A673 (cell line): ENCODE data around the gene TPSD1. TPM values are rescaled to one million over a fixed set of nuclear protein-coding genes. Genes with fewer than 3 reads are reported as not detected.

Experiments
- BruUV-seq: library from RNA; stranded (reverse); fragments of 400-500 nt; replicated peaks from 2 replicates; lab custom pipeline; 2021; lab: Mats Ljungman, UMichigan
- CTCF ChIA-PET: fragments of 300-600 bp; sonication (Branson Sonifier 250); formaldehyde crosslinking; loops from one replicate; lab custom pipeline; 2022; ENCODE audit warnings: antibody characterized with exemption; lab: Charles Lee
- POLR2A ChIA-PET: fragments of 300-600 bp; sonication (Branson Sonifier 250); formaldehyde crosslinking; loops from one replicate; lab custom pipeline; 2022; ENCODE audit warnings: antibody characterized with exemption; ENCODE audit not compliant: low non-redundant PET; lab: Charles Lee
- DNase-seq: peaks from one replicate; pipeline ENCODE4 v3.0.0-alpha.2; 2015; ENCODE audit warnings: low spot score
- H3K27ac ChIP-seq: fragments of 200-600 bp; sonication (generic); 2 replicates; pipeline ENCODE4 v1.5.1; 2016; ENCODE audit warnings: mixed run types, low read depth, mild to moderate bottlenecking, mixed read lengths, antibody characterized with exemption, low read length; ENCODE audit not compliant: poor library complexity, severe bottlenecking
- H3K27me3 ChIP-seq: fragments of 200-600 bp; sonication (generic); replicated peaks from 2 replicates; pipeline ENCODE4 v1.6.1; 2017; ENCODE audit warnings: mixed run types, low read depth, mild to moderate bottlenecking, mixed read lengths, antibody characterized with exemption, low read length; ENCODE audit not compliant: insufficient read depth, poor library complexity
- H3K36me3 ChIP-seq: fragments of 200-600 bp; sonication (generic); 2 replicates; pipeline ENCODE4 v1.6.1; 2016; ENCODE audit warnings: mixed run types, mild to moderate bottlenecking, mixed read lengths, antibody characterized with exemption, low read length; ENCODE audit not compliant: insufficient read depth, poor library complexity, severe bottlenecking
- H3K4me1 ChIP-seq: fragments of 200-600 bp; sonication (generic); 2 replicates; pipeline ENCODE4 v1.6.1; 2017; ENCODE audit warnings: mixed run types, mild to moderate bottlenecking, mixed read lengths, antibody characterized with exemption, low read length; ENCODE audit not compliant: insufficient read depth, poor library complexity, severe bottlenecking
- H3K4me3 ChIP-seq: fragments of 200-600 bp; sonication (generic); 2 replicates; pipeline ENCODE4 v1.5.1; 2016; ENCODE audit warnings: low read depth, mixed run types, mild to moderate bottlenecking, mixed read lengths, low read length; ENCODE audit not compliant: poor library complexity, severe bottlenecking
- H3K9me3 ChIP-seq: fragments of 200-600 bp; sonication (generic); 2 replicates; pipeline ENCODE4 v1.6.1; 2016; ENCODE audit warnings: mixed run types, low read depth, mild to moderate bottlenecking, mixed read lengths, antibody characterized with exemption, low read length; ENCODE audit not compliant: poor library complexity, severe bottlenecking
- EZH2 ChIP-seq: fragments of 200-600 bp; sonication (generic); IDR thresholded peaks from 2 replicates; pipeline ENCODE4 v1.6.1; 2017; ENCODE audit warnings: borderline replicate concordance, low read depth, mild to moderate bottlenecking, mixed read lengths, antibody characterized with exemption, low read length; ENCODE audit not compliant: poor library complexity, severe bottlenecking
- intact Hi-C: fragments of 100-400 bp; cut with micrococcal nuclease; formaldehyde crosslinking; loops from one replicate; pipeline ENCODE4 v1.10.0; 2022; ENCODE audit not compliant: unreplicated experiment
- total RNA-seq: library from RNA; stranded (reverse); gene quantifications from 2 replicates; pipeline ENCODE4 v1.2.3, GENCODE V29; 2021
- TF ChIP-seq, protein P1 (sequence below): fragments of 300-800, 200-600 bp; sonication (generic); conservative IDR thresholded peaks from 2 replicates; pipeline ENCODE4 v1.5.1; 2017; ENCODE audit warnings: low read depth, mild to moderate bottlenecking, antibody characterized with exemption, low read length, moderate library complexity, mixed read lengths

TPSD1 gene
- total RNA-seq, 1 experiment from 2014 or later: 2.3 TPM

DNA sequence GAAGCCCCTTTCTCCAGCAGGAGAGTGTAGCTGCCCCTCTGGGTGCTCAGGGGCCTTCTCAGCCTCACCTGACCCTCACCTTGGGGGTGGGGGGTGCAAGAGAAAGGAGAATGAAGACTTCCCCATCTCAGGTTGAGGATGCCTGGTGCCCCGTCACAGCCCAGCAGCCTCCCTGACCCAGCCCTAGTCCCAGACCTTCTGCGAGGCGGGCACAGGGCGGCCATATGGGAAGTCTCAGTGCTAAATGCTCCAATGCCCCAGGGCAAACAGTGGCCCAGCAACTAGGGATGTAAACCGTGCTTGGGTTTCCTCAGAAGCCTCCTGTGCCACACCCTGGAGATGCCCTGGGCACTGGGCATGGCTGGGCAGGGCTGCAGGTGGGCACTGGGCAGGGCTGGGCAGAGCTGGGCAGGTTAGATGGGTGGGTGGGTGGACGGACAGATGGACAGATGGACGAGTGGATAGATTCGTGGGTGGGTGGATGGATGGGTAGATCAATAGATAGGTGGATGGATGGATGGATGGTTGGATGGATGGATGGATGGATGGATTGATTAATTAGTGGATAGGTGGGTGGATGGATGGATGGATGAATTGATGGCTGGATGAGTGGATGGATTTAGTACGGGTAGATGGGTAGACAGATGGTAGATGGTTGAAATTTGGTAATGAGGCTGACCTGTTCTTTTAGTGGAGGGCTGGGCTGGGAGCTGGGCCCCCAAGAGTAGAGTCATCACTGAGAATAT is 16.8 kb downstream of the TPSD1 start:
- intact Hi-C loops: no loop called here
- Histone ChIP-seq H3K27me3 (no peaks in the 10 kb centered on the region), H3K27ac (no peak overlapping the region), H3K9me3 (no peaks in the 10 kb centered on the region), H3K4me3 (no peak overlapping the region), H3K4me1 (peaks cover 17% of the 10 kb centered on the region), H3K36me3 (no peaks in the 10 kb centered on the region)
- ChIA-PET POLR2A (no interaction called here), CTCF (no interaction called here)
- TF ChIP-seq, protein P1, sequence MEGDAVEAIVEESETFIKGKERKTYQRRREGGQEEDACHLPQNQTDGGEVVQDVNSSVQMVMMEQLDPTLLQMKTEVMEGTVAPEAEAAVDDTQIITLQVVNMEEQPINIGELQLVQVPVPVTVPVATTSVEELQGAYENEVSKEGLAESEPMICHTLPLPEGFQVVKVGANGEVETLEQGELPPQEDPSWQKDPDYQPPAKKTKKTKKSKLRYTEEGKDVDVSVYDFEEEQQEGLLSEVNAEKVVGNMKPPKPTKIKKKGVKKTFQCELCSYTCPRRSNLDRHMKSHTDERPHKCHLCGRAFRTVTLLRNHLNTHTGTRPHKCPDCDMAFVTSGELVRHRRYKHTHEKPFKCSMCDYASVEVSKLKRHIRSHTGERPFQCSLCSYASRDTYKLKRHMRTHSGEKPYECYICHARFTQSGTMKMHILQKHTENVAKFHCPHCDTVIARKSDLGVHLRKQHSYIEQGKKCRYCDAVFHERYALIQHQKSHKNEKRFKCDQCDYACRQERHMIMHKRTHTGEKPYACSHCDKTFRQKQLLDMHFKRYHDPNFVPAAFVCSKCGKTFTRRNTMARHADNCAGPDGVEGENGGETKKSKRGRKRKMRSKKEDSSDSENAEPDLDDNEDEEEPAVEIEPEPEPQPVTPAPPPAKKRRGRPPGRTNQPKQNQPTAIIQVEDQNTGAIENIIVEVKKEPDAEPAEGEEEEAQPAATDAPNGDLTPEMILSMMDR: no peak
- TF ChIP-seq EZH2: no peak
- no peak for DNase-seq
- BruUV-seq: no TSS peak

DNA sequence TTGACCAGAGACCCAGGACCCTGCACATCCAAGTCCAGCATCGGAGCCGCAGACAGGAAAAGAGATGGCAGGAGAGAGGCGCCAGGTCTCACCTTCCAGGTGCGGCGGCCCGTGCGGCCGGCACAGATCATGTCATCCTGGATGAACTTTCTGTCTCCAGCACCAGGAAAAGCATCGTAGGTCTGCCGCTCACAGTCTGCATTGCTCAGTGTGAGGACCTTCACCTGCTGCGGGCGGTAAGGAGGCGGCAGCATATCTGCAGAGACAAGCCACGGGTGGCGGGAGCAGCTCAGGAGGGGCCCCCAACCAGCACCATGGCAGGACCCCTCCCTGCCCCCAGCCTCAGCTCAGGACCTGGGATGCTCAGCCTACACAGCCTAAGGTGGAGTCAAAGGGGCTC is 17.9 kb downstream of the TPSD1 start:
- Histone ChIP-seq H3K27me3 (no peaks in the 10 kb centered on the region), H3K4me3 (no peak overlapping the region), H3K9me3 (no peaks in the 10 kb centered on the region), H3K4me1 (peaks cover 25% of the 10 kb centered on the region), H3K27ac (no peak overlapping the region), H3K36me3 (no peaks in the 10 kb centered on the region)
- POLR2A ChIA-PET: no interaction called here
- intact Hi-C loops: no loop called here
- no peak for TF ChIP-seq EZH2
- TF ChIP-seq, protein P1: no peak
- CTCF ChIA-PET: no interaction called here
- no peak for DNase-seq
- no TSS peak for BruUV-seq

DNA sequence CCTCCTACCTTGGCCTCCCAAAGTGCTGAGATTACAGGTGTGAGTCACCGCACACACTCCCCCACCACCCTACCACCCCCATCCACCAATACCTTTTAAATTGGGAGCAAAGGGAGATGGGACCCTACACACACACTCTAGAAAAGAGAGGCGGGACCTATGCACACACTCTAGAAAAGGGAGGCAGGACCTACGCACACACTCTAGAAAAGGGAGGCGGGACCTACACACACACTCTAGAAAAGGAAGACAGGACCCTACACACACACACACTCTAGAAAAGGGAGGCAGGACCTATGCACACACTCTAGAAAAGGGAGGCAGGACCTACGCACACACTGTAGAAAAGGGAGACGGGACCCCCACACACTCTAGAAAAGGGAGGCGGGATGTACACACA is 18.9 kb downstream of the TPSD1 start:
- ChIA-PET POLR2A (no interaction called here), CTCF (no interaction called here)
- intact Hi-C loops: no loop called here
- H3K4me1 ChIP-seq: peaks cover 28% of the 10 kb centered on the region
- H3K4me3 ChIP-seq: no peak overlapping the region
- H3K27ac ChIP-seq: no peak overlapping the region
- H3K27me3 ChIP-seq: no peaks in the 10 kb centered on the region
- DNase-seq: no peak
- H3K9me3 ChIP-seq: no peaks in the 10 kb centered on the region
- TF ChIP-seq, protein P1: no peak
- TF ChIP-seq EZH2: no peak
- BruUV-seq: no TSS peak
- no peaks in the 10 kb centered on the region for H3K36me3 ChIP-seq
